Activated CD4-positive, alpha-beta T cell treated with anti-CD3 and anti-CD28 coated beads for 1 hour (primary cell): Measurements from ENCODE around the gene SLC38A2.

ENCODE experiments used
- DNase-seq: peaks from one replicate; pipeline ENCODE4 v3.0.0-alpha.2; 2020

The SLC38A2 gene

DNA sequence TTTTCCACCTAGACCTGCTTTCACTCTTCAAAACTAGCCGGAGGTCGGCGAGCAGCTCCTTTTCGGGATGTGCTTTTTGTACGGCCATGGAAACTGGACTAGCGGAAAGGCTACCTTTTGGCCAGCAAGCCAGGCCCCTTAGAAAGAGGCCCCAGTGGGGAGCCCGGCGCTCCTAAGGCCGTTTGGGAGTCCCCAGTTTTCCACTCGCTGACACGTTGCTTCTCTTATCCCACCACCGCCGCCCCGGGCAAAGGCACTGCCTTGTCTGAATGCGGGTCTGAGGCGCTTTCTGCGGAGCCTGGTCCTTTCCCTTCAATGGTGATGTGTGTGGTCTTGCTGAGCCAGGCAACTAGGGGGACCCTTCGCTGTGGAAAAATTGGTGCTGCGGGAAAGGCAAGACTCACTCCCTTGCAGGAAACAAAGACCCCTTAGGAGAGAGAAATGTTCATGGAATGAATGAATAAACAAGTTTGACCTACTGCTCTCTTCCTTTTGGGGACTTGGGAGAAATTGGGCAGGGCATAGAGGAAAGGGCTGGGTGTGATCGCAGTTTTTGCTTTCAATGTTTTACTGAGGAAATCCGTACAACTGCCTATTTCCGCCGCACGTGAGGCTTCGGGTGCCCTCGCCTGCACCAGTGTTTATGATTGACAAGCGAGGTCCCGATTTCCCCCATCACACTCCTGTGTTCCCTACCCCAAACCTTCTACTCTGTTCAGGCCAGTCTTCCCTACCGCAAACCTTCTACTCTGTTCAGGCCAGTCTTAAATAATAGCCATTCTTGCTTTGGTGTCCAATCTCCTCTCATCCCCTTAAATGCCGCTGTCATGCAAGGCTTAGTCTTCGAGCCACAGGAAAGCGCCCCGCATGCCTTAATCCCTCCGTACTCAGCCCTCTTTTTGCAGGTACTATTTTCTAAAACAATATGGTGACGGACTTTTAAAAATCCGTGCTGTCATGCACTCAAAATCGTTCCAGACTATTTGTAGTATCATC is 1.0 kb upstream of the SLC38A2 start:
- peak; percentile 22 for DNase-seq

GRCh38 chr12:46371718-46372543 is 642 bp downstream of the SLC38A2 start:
- peak; percentile 44 for DNase-seq

GRCh38 chr12:46370792-46371717 is 1.5 kb downstream of the SLC38A2 start:
- peak; percentile 92 for DNase-seq

DNA sequence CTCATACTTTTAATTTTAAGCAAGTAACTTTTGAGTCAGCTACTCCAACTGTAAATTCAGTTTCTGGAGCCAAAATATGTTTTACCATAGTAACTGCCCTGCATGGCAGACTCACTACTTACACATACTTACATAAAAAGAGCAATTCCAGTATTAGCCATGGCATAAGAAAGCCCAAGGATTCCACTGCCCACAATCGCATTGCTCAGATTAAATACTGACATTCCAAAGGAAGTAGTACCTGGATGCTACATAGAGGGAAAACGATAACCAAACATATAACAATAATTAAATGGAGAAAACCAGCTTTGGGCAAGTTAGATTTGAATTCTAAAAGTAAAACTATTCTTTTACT is 2.2 kb downstream of the SLC38A2 start:
- no peak for DNase-seq

- DNase-seq: no peak
These were observed 2.8 kb downstream of the SLC38A2 start for GRCh38 chr12:46369474-46370379.

- no peak for DNase-seq
These were observed 3.5 kb downstream of the SLC38A2 start for GRCh38 chr12:46369095-46369473.

DNA sequence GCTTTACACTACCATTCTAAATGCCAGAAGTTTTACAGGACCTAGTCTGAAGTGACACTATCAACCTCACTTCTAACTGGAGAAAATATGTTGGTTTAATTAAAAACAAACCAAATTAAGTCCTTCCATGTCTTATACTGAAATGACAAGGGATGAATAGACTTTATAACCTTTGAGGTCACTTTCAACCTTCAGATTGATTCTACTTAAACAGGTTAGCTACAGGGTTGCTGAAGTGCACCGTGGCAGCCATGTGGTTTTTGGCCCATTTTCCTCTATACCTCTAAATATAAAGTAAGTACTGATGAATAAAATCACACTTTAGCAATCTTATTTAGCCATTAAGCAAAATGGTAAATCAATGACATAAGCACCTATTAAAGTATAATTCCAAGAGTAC is 3.9 kb downstream of the SLC38A2 start:
- DNase-seq: no peak

DNA sequence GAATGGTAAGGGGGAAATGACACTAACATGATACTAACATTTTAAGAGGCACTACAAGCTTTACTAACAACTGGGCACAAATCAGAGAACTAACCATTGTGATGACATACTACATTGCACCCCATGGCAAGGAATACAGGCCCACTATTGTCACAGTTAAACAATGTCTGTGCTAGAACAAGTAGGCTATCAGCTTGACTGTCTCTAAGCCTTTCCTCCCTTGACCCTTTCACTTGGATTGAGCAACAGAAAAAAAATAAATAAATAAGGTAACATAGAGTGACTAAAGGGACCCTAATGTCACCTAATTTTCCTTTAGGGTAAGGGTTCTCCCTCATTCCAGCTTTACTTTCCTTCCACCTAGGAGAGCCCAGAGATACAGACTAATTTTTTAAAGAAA is 4.4 kb downstream of the SLC38A2 start:
- no peak for DNase-seq

- no peak for DNase-seq
These were observed 5.1 kb downstream of the SLC38A2 start for GRCh38 chr12:46367351-46368029.

DNA sequence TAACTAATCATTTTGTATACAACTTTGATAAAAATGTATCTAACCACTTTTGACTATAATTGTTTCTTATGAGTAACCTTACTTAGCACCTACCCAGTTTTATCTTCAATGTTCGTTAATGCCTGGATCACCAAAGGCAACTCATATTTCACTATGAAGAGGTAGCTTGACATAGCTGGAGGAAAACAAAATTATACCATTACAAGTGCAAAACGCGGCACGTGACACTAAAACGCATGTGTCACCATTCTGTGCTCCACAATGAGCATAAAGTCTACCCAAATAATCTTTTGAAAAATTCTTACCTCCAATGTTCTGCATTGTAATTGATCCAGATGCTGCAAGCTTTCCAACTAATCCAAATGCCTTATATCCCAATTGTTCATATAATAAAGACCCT is 5.8 kb downstream of the SLC38A2 start:
- DNase-seq: no peak

DNA sequence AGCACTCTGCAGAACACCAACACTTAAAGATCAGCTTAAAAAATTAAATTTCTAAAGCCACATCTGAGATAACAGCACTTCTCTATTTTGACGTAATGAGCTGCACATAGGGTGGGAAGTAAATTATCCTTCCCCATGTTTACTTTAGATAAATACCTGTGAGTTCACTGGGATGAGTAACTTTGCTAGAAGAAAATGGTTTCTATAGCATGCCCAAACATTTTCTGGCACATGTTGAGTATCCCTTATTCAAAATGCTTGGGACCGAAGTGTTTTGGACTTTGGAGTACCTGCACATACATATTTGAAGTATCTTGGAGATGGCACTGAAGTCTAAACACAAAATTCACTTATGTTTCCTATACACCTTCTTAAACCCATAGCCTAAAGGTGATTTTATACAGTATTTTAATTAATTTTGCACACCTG is 6.6 kb downstream of the SLC38A2 start:
- no peak for DNase-seq

GRCh38 chr12:46364777-46365580 is 7.6 kb downstream of the SLC38A2 start:
- no peak for DNase-seq

DNA sequence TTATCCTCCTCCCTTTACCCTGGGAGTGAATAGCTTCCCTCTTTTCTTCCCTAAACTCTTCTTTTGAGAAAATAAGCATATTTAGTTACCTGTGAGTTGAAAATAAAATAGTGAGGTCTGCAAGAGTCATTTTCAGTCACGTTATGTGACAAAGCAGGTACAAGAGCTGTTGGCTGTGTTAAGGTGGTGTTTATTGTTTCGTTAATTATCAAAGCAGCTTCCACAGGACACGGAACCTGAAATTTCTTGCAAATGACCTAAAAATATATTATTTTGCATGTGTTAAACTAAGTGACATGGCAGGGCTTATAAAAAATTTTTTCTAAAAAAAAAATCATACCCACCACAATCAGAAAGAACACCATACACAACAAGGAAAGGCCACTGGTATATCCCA is 8.3 kb downstream of the SLC38A2 start:
- DNase-seq: no peak

GRCh38 chr12:46363582-46364299 is 8.8 kb downstream of the SLC38A2 start:
- DNase-seq: no peak

- DNase-seq: no peak
These were observed 9.5 kb downstream of the SLC38A2 start for GRCh38 chr12:46362895-46363581.

- DNase-seq: no peak
These were observed 10.9 kb downstream of the SLC38A2 start for GRCh38 chr12:46361667-46362034.

DNA sequence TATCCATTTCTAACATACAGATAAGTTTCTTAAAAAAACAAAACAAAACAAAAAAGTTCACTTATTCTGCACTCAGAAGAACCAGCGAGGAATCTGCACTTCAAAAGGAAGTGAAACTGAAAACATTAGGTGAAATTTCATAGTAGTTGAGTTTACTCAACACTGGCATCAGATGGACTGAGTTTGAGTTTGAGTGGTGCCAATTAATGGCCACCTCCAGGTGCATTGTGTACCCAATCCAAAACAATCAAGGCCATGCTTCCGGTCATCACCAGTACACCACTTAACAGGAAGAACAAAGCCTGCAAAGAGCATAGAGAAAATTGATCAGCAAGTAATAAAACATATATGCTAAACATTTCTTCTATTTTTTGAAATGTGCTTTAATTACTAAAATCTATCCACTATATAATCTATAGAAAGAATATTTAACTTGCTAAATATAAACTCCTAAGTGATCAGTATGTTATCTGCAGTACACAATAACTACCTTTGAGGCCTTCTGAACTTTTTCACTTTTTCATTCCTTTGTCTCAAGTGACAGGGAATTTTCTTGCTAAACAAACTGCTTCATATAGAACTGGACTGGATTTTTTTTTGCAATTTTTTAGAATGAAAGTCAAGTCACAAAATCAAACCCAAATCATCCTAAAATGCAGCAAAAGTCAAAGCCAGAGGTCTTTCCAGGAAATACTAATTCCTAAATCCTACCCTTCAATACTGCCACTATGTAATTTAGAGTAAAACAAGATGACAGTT is 11.5 kb downstream of the SLC38A2 start:
- no peak for DNase-seq

- no peak for DNase-seq
These were observed 12.2 kb downstream of the SLC38A2 start for GRCh38 chr12:46360370-46360769.
